Measurements from ENCODE around the gene BBLN.

The BBLN gene

DNA sequence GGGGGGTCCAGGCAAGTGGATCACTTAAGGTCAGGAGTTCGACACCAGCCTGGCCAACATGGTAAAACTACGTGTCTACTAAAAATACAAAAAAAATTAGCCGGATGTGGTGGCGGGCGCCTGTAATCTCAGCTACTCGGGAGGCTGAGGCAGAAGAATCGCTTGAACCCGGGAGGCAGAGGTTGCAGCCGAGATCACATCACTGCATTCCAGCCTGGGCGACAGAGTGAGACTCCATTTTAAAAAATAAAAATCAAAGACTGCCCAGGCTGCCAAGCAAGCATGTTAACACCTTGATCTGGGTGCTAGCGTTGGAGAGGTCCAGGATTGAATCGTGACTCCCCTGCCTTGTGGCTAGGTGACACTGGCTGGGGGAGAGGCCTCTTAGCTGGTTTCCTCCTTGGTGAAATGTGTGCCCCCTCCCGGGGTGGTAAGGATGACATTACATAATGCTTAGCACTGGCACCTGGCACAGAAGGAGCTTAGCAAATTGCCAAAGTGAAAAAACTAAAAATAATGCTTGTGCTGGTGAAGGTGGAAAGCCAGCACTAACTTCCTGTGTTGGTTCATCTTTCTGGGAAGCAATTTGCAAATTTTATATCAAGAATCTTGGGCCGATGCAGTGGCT lies 33.5 kb downstream of the BBLN start:
- DNase-seq (ENCODE audit: low read depth in 1 of 2, low spot score in 1 of 2), result peak in 1 of 2 experiments; percentile 28
- TF ChIP-seq POLR2AphosphoS5 (IDR thresholded peaks at IDR 0.05; ENCODE audit: low read depth), result no peak
- TF ChIP-seq SPI1 (IDR thresholded peaks at IDR 0.05; ENCODE audit: borderline replicate concordance, low read depth), result no peak
- TF ChIP-seq, protein P1, sequence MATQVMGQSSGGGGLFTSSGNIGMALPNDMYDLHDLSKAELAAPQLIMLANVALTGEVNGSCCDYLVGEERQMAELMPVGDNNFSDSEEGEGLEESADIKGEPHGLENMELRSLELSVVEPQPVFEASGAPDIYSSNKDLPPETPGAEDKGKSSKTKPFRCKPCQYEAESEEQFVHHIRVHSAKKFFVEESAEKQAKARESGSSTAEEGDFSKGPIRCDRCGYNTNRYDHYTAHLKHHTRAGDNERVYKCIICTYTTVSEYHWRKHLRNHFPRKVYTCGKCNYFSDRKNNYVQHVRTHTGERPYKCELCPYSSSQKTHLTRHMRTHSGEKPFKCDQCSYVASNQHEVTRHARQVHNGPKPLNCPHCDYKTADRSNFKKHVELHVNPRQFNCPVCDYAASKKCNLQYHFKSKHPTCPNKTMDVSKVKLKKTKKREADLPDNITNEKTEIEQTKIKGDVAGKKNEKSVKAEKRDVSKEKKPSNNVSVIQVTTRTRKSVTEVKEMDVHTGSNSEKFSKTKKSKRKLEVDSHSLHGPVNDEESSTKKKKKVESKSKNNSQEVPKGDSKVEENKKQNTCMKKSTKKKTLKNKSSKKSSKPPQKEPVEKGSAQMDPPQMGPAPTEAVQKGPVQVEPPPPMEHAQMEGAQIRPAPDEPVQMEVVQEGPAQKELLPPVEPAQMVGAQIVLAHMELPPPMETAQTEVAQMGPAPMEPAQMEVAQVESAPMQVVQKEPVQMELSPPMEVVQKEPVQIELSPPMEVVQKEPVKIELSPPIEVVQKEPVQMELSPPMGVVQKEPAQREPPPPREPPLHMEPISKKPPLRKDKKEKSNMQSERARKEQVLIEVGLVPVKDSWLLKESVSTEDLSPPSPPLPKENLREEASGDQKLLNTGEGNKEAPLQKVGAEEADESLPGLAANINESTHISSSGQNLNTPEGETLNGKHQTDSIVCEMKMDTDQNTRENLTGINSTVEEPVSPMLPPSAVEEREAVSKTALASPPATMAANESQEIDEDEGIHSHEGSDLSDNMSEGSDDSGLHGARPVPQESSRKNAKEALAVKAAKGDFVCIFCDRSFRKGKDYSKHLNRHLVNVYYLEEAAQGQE (IDR thresholded peaks at IDR 0.05; ENCODE audit: insufficient replicate concordance, low read depth), result no peak
- Histone ChIP-seq H3K4me3 (replicated peaks; ENCODE audit: insufficient read depth, low read length) (no peak overlapping the region), H3K27me3 (ENCODE audit: insufficient read depth, poor library complexity, severe bottlenecking) (no peaks in the 10 kb centered on the region), H3K27ac (replicated peaks) (no peak overlapping the region)

DNA sequence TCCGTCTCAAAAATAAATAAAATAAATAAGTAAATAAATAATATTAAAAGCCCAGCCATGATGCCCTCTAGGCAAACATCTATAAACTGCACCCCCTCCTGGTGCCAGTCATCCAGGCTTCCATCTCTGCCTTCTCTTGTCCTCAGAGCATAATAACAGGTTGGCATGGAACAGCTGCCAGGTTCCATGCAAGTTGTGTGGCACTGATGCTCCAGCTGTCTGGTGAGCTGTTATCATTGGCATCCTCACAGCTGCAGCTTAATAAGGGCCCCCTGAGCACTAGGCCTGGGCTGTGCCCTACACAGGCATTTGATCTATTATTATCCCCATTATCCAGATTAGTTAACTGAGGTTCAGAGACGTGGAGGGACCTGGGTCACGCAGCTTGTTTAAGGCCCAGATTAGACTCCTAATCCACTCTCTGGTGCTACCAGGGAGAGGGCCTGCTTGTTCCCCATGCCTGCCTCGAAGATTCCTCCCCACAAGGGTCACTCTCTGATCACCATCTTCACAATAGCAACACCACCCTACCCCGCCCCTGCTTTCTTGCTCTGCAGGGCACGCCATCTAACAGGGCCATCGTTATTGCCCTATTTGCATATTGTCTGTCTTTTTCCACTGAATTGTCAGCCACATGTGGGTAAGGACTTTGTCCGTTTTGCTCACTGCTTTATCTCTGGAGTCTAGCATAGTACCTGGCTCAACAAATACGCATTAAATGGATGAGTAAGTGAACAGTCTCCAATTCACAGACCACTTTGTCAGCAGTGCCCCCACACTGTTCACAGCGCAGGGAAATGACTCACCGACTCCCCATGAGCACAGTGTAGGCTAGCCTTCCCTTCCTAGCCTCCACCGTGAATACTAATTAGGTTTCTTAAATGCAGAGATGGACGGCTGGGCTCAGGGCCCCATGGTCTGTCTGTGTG lies 41.6 kb downstream of the BBLN start:
- TF ChIP-seq, protein P2, sequence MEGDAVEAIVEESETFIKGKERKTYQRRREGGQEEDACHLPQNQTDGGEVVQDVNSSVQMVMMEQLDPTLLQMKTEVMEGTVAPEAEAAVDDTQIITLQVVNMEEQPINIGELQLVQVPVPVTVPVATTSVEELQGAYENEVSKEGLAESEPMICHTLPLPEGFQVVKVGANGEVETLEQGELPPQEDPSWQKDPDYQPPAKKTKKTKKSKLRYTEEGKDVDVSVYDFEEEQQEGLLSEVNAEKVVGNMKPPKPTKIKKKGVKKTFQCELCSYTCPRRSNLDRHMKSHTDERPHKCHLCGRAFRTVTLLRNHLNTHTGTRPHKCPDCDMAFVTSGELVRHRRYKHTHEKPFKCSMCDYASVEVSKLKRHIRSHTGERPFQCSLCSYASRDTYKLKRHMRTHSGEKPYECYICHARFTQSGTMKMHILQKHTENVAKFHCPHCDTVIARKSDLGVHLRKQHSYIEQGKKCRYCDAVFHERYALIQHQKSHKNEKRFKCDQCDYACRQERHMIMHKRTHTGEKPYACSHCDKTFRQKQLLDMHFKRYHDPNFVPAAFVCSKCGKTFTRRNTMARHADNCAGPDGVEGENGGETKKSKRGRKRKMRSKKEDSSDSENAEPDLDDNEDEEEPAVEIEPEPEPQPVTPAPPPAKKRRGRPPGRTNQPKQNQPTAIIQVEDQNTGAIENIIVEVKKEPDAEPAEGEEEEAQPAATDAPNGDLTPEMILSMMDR (IDR thresholded peaks at IDR 0.05; ENCODE audit: insufficient read depth, low read length), result no peak
- TF ChIP-seq, protein P1 (IDR thresholded peaks at IDR 0.05; ENCODE audit: insufficient replicate concordance, low read depth), result no peak
- TF ChIP-seq SPI1 (IDR thresholded peaks at IDR 0.05; ENCODE audit: borderline replicate concordance, low read depth), result no peak
- TF ChIP-seq GABPA (IDR thresholded peaks at IDR 0.05; ENCODE audit: low read depth), result no peak
- no peak for TF ChIP-seq POLR2AphosphoS5 (IDR thresholded peaks at IDR 0.05; ENCODE audit: low read depth)
- Histone ChIP-seq H3K27me3 (ENCODE audit: insufficient read depth, poor library complexity, severe bottlenecking) (no peaks in the 10 kb centered on the region), H3K4me3 (replicated peaks; ENCODE audit: insufficient read depth, low read length) (no peak overlapping the region), H3K27ac (replicated peaks) (no peak overlapping the region)
- DNase-seq (ENCODE audit: low read depth in 1 of 2, low spot score in 1 of 2), result no peak

DNA sequence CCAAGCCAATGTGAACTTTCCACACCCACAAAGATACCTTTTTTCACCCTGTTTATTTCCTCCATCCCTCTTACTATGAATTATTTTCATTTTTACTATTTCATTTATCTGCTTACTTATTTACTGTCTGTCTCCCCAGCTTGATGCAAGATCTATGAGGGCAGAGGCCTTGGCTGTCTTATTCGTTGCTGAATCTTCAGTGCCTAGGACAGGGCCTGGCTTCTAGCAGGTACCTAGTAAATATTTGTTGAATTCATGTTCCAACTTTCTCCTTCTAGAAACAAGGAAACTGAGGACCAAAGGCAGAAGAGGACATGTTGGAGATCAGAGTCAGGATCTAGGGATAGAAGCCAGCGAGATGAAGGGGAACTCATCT lies 42.6 kb downstream of the BBLN start:
- Histone ChIP-seq H3K27me3 (ENCODE audit: insufficient read depth, poor library complexity, severe bottlenecking) (no peaks in the 10 kb centered on the region), H3K4me3 (replicated peaks; ENCODE audit: insufficient read depth, low read length) (no peak overlapping the region), H3K27ac (replicated peaks) (no peak overlapping the region)
- no peak for DNase-seq (ENCODE audit: low read depth in 1 of 2, low spot score in 1 of 2)
- TF ChIP-seq, protein P2 (IDR thresholded peaks at IDR 0.05; ENCODE audit: insufficient read depth, low read length), result no peak
- no peak for TF ChIP-seq POLR2AphosphoS5 (IDR thresholded peaks at IDR 0.05; ENCODE audit: low read depth)
- no peak for TF ChIP-seq SPI1 (IDR thresholded peaks at IDR 0.05; ENCODE audit: borderline replicate concordance, low read depth)

DNA sequence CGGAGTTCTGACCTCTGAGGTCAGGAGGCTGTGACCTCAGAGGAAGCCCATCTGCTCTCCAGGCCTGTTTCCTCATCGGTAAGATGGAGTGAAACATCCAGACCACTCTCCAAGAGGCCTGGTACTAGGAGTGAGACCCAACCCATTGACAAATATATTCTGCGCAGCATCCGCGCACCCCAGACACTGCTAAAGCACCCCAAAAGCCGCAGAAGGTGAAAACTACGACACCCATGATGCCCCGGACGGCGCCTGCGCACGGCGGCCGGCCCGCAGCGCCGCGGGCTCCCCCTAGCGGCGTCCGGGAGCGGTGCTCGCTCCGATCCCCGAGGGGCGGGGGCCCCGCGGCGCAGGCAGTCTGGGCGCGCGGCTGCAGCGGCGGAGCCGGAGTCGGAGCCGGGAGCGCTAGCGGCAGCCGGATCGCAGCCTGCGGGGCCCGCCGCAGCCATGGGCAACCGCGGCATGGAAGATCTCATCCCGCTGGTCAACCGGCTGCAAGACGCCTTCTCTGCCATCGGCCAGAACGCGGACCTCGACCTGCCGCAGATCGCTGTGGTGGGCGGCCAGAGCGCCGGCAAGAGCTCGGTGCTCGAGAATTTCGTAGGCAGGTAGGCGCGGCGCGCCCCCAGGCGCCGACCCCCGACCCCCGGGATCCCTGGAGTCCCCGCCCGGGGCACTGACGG lies 43.1 kb downstream of the BBLN start, which contains the start of gene DNM1:
DNM1 (plus strand) TSS at position 356 of the 683 bp plus-strand sequence; CDS start at position 448, 92 bp downstream.
- peak; percentile 52 to 54 for DNase-seq (ENCODE audit: low read depth in 1 of 2, low spot score in 1 of 2)
- TF ChIP-seq, protein P2 (IDR thresholded peaks at IDR 0.05; ENCODE audit: insufficient read depth, low read length), result peak; percentile 36
- no peak for TF ChIP-seq GABPA (IDR thresholded peaks at IDR 0.05; ENCODE audit: low read depth)
- H3K27ac ChIP-seq (replicated peaks), result no peak within 1 kb of the TSS; the same call in 1 of the 2 replicates
- H3K27me3 ChIP-seq (ENCODE audit: insufficient read depth, poor library complexity, severe bottlenecking), result no peaks in the 10 kb centered on the region
- peak within 1 kb of the TSS; percentile 80 for H3K4me3 ChIP-seq (replicated peaks; ENCODE audit: insufficient read depth, low read length)
